Prostate gland (tissue), 2 donors: ENCODE data around the gene ITGBL1.

Experiments
- POLR2A ChIP-seq: fragments of 450-650 bp; IDR thresholded peaks from one replicate; pipeline ENCODE4 v1.6.1; 2016; ENCODE audit warnings: antibody characterized with exemption, mild to moderate bottlenecking
- POLR2AphosphoS5 ChIP-seq: sonication (generic); formaldehyde crosslinking; IDR thresholded peaks from one replicate; pipeline ENCODE4 v1.6.1; 2017; ENCODE audit warnings: antibody characterized with exemption
- TF ChIP-seq, protein P1 (sequence below), 4 experiments: fragments of 200-600 bp in 2 of 4; fragments of 450-650 bp in 2 of 4; sonication (generic) in 2 of 4; IDR thresholded peaks; 1 replicate in 3 of 4; 2 replicates in 1 of 4; pipeline ENCODE4 v1.5.1; 2016 to 2019; ENCODE audit warnings: antibody characterized with exemption in 4 of 4, mild to moderate bottlenecking in 2 of 4, moderate library complexity in 2 of 4

DNA sequence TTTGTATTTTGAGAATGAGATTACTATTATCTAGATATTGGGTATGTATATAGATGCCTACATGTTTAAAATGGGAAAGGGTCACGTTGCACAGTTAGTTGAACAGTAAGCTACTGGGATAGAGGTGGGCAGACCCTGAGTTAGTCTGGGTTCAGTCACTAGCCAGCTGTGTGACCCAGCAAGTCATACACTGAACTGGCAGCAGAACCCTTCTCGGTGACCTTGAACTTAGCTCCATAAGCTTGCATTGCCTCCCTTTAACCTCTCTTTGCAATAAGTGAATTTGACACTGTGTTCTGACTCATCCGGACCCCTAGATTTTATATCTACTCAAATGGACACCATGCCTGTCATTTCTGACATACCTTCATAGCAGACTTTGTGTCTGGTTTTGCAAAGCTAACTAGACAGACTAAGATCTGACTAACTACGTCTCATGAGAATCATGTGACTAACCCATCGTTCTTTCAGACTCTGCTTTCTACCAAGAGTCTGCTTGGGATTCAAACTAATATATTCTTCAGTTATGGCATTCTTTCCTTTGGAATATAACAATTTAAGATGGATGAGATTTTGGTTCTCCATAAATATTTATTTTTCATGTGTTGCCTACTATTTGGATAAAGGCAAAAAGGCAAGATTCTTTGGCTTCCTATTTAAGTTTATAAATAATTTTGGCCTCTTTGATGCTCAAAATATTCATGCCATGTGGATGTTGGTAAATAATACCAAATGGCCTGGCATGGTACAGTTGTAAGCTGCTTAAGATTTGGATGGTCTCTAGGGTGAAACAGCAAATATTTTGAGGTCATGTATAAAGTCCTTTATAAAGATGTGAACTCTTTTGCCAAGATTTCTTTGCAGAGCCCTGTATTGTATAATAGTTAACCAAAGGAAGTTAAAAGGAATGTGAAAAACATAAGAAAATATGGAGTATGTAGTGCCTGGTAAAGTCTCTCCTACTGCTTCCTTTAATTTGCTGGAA lies 159.3 kb downstream of the ITGBL1 start:
- TF ChIP-seq POLR2AphosphoS5: no peak
- TF ChIP-seq POLR2A: no peak
- TF ChIP-seq, protein P1, sequence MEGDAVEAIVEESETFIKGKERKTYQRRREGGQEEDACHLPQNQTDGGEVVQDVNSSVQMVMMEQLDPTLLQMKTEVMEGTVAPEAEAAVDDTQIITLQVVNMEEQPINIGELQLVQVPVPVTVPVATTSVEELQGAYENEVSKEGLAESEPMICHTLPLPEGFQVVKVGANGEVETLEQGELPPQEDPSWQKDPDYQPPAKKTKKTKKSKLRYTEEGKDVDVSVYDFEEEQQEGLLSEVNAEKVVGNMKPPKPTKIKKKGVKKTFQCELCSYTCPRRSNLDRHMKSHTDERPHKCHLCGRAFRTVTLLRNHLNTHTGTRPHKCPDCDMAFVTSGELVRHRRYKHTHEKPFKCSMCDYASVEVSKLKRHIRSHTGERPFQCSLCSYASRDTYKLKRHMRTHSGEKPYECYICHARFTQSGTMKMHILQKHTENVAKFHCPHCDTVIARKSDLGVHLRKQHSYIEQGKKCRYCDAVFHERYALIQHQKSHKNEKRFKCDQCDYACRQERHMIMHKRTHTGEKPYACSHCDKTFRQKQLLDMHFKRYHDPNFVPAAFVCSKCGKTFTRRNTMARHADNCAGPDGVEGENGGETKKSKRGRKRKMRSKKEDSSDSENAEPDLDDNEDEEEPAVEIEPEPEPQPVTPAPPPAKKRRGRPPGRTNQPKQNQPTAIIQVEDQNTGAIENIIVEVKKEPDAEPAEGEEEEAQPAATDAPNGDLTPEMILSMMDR (IDR thresholded peaks at IDR 0.05): no peak
